Pulmonary artery endothelial cell (primary cell): ENCODE measurements around the gene STOM. TPM values are rescaled to one million over a fixed set of nuclear protein-coding genes. Genes with fewer than 3 reads are reported as not detected.

ENCODE experiments used
- DNase-seq: peaks from one replicate; pipeline ENCODE4 v3.0.0-alpha.2; 2011; ENCODE audit warnings: low read depth, low spot score
- total RNA-seq: library from RNA; depleted of rRNA; stranded (reverse); fragments of >200 nt; gene quantifications from 2 replicates; pipeline ENCODE4 v1.2.3, GENCODE V29; 2014

The STOM gene
- total RNA-seq, 1 donor from 2014 or later, result 196 TPM

DNA sequence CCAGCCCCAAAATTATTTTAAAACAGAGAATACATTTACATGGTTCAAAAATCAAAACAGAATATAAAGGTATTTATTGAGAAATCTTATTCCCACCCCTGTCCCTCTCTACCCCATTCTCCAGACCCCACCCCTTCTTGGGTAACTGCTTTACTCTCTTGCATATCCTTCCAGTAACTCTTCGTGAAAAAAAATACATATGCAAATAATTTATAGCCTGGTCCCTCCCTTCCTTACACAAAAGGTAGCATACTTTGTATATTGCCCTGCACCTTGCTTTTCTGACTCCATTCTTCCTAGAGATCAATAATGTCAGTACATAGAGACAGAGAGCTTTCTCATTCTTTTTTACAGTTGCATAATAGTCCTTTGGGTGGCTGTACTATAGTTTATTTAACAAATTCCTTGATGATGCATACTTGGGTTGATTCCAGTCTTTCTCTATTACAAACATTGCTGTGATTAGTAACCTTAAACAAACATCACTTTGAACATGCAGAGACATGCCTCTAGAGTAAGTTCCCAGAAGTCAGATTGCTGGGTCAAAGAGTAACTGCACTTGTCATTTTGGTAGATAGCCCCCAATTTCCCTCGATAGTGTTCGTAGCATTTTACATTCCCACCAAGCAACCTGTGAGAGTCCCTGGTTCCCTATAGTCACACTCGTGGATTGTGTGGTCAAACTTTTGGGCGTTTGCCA is 47.9 kb downstream of the STOM start:
- peak; percentile 77 for DNase-seq

DNA sequence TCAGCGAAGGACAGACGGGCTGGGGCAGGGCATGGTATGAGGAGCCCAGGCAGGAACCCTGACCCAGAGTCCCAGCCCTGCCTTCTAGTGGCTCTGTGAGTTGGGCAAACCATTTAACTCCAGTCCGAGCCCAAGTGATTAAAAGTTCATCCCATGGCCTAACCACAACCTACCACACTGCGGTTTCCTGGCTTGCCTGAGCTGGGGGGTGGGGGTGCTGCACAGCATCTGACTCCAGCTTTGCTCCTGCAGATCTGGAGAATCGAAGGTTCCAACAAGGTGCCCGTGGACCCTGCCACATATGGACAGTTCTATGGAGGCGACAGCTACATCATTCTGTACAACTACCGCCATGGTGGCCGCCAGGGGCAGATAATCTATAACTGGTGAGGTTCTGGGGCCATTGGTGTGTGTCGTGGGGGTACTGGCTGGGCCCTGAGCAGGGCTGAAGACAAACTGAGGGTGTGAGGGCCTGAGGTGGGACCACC is 49.0 kb downstream of the STOM start:
- no peak for DNase-seq

DNA sequence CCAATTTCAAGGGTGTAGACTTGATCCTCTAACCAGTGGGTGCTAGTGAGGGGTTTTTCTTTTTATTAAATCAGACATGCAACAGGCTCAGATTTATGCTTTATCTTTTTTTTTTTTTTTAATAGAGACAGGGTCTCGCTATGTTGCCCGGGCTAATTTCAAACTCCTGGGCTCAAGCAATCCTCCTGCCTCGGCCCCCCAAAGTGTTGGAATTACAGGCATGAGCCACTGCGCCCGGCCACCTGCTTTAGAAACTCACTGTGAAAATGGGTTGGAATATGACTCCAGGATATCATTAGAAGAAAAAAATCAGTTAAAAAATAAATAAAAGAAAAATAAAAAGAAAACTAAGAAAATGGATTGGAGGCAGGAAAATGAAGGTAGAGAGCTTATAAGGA is 50.7 kb downstream of the STOM start:
- DNase-seq, result no peak

DNA sequence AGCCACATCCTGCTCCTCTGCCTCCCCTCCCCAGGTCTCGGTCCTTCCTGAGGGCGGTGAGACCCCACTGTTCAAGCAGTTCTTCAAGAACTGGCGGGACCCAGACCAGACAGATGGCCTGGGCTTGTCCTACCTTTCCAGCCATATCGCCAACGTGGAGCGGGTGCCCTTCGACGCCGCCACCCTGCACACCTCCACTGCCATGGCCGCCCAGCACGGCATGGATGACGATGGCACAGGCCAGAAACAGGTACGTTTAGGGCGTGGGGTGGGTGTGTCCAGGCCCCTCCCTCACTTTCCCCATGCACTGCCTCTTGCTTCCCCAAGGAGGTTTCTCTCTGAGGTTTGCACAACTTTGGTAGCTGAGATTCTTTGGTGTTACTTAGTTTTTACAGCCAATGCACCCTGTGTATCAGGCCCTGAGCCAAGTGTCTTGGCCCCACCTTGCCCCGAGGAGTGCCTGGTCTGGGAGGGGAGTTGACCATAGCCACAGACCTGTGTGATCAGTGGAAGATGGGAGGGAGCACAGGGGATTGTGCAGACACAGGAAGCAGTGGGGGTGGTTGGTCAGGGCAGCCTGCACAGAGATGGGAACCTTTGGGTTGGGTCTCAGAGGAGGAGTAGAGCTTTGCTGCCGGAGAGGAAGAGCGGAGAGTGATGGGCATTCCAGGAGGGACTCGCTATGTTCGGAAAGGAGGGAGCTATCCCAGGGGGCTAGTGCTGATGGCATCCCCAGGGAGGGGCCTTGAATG is 51.2 kb downstream of the STOM start:
- no peak for DNase-seq

DNA sequence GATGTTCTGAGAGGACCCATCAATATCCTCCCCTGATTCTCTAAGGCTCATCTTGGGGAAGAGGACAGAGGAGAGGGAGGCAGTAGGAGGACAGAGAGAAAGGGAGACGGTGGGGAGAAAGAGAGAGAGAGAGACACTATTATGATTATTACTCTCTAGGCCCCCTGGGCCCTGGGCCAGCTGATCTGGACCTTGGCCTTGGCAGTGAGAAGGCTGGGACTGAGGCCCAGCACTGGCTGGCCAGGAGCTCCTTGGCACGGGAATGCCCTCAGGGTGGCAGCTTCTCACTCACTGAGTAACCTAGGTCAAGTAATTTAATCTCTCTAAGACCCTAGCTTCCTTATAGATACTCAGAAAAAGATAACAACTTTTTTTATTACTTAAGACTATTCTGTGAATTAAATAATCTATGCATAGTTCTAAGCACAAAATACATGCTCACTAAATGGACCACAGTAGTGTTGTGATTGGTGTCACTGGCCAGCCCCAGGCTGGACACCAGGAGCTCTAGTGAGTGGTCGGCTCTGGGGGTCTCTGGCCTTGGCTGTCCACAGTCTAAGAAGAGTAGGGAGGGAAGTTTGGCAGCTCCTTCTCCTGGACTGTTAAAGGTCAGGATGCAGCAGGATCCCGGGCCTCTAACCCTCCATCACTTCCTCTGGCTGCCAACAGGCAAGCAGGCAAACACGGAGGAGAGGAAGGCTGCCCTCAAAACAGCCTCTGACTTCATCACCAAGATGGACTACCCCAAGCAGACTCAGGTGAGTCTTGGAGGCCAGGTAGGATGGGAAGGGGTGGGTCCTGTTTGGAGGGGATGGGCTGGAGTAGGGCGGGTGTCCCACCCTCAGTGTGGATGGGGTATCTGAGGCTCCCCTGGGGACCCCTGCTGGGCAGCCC is 52.1 kb downstream of the STOM start:
- DNase-seq, result no peak

DNA sequence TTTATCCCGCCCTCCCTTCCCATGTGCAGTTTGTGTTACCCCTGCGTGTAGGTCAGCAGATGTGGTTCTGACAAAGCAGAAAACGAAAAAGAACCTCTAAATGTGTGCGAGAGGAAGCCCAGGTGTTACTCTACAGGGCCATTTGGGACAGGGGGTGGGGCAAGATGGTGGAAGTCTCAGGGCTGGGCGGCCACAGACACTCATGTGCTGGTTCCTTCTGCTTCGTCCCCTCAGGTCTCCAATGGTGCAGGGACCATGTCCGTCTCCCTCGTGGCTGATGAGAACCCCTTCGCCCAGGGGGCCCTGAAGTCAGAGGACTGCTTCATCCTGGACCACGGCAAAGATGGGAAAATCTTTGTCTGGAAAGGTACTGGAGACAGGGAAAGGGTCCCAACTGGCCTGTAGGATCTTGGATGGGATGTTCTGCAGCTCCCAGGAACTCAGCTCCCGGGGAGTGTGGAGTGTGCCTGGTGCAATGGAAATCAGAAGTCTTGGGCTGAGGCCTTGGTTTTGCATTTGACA is 53.1 kb downstream of the STOM start:
- no peak for DNase-seq

DNA sequence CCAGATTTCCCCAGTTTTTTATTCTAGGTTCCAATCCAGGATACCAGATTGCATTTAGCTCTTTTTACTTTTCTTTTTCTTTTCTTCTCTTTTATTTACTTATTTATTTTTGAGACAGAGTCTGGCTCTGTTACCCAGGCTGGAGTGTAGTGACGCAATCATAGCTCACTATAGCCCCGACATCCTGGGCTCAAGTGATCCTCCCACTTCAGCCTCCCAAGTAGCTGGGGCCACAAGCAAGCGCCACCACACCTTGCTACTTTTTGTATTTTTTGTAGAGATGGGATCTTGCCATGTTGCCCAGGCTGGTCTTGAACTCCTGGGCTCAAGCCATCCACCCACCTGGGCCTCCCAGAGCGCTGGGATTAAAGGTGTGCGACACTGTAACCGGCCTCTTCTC is 53.7 kb downstream of the STOM start:
- no peak for DNase-seq

DNA sequence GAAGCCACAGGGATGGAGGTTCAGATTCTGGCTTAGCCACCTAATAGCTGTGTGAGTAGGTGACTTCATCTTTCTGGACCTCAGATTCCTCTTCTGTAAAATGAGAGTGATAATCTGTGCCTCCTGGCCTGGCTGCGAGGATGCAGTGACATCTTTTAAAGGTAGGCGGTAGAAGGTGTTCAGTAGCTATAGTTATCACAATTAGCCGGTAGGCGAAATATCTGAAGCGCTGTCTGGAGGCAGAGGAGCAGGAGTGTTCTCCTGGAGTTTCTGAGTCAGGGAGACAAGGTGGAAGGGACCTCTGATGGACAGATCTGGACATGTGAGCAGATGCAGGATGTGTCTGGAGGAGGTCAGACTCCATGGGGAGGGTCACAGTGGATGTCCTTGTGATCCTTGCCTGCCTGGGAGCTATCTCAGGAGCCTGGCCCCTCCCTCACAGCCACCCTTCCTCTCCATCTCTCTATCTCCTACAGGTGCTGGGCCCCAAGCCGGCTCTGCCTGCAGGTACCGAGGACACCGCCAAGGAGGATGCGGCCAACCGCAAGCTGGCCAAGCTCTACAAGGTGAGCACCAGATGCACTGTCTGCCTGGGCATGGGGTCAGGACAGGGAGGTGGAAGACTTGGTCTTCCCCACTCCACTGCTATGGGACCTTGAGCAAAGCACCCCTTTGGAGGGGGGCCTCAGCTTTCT is 56.4 kb downstream of the STOM start:
- DNase-seq, result no peak

DNA sequence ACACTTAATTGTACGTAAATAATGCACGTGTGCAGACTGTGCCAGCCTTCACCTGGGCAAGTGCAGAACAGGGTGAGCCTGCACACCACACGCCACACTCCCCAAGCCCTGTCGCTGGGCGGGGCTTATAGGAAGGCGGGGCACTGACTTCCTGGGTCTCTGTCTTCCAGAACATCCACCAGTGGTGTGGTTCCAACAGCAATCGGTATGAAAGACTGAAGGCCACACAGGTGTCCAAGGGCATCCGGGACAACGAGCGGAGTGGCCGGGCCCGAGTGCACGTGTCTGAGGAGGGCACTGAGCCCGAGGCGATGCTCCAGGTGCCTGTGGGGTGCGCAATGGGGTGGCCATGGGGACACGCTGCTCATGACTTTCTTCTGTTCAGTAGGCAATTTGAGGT is 57.9 kb downstream of the STOM start:
- no peak for DNase-seq

DNA sequence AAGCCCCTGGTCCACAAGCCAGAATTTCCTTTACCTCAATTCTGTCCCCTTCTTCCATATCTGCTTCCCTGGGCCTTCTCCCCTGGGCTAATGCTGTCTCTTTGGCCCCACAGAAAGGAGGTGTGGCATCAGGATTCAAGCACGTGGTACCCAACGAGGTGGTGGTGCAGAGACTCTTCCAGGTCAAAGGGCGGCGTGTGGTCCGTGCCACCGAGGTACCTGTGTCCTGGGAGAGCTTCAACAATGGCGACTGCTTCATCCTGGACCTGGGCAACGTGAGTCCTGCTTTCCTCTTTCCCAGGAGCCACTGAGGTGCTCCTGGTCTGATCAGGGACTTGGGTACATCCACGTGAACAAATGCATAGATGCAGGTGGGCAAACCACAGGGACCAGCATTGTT is 59.5 kb downstream of the STOM start:
- DNase-seq, result no peak

DNA sequence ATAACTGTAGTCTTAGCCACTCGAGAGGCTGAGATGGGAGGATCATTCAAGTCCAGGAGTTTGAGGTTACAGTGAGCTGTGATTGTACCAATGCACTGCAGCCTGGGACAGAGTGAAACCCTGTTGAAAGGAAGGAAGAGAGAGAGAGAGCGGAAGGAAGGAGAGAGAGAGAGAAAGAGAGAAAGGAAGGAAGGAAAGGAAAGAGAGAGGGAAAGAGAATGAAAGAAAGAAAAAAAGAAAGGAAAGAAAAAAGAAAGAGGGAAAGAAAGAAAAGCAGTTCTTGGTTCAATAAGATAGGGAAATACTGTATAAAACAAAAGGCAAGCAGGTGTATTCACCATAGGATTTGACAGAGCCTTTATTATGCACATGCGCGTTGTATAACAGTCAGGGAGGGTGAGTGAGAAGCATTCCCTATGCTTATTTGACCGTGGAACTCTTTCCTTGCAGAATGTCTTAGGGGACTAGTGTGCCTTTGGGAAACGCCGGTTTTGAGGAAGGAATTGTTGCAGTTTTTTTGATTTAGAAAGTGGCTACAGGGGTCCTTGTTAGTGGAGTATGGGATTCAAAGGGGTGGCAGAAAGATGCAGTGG is 60.1 kb downstream of the STOM start:
- no peak for DNase-seq

DNA sequence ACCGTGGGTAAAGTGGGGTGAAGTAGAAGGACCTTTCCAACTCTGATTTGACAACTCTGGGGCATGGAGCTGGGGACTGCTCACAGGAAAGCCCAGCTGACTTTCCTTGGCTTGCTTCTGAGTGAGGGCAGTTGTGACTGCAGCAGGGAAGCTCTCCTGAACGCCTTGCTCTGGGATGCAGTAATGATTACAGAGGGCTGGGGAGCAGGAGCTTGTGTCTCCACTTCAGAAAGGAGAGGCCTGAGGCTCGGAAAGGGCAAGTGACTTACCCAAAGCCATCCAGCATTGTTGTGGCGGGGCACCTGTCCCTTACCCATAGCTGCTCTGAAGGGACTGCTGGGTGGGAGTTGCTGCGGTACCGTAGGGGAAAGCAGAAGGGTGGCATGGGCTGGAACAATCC is 60.9 kb downstream of the STOM start:
- no peak for DNase-seq

DNA sequence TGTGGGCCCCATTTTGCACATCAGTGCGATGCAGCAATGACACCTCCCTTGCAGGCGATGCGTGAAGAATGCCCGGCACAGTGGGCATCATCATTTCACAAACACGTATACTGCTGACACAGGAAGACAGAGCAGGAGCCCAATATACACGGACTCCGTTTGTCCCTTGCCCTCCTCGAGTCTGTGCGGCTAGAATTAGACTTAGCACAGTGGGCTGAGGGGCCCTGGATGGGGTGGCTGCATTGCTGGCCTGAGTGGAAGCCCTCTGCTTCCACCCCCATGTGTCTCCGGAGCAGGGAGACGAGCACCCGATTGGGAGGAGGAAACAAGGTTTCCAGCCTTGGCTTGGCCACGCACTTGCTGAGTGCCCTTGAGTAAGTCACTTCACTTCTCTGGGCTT is 61.3 kb downstream of the STOM start:
- DNase-seq, result no peak

DNA sequence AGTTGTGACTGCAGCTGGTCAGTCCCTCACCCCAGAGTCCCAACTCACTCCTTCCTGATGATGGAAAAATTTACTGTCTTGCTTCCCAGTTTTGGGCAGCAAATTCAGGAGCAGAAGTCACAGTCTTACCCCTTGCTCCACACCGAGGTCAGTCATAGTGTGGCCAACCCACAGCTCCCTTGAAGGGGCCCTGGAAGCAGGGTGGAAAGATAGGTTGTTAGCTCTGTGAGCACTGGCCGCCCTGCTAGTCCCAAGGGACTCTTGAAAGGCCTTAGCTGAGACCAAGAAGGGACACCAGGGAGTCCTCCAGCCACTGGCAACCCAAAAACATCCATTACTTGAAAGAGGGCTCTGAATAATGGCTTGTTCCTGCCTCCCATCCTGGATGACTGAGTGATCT is 62.1 kb downstream of the STOM start:
- no peak for DNase-seq

DNA sequence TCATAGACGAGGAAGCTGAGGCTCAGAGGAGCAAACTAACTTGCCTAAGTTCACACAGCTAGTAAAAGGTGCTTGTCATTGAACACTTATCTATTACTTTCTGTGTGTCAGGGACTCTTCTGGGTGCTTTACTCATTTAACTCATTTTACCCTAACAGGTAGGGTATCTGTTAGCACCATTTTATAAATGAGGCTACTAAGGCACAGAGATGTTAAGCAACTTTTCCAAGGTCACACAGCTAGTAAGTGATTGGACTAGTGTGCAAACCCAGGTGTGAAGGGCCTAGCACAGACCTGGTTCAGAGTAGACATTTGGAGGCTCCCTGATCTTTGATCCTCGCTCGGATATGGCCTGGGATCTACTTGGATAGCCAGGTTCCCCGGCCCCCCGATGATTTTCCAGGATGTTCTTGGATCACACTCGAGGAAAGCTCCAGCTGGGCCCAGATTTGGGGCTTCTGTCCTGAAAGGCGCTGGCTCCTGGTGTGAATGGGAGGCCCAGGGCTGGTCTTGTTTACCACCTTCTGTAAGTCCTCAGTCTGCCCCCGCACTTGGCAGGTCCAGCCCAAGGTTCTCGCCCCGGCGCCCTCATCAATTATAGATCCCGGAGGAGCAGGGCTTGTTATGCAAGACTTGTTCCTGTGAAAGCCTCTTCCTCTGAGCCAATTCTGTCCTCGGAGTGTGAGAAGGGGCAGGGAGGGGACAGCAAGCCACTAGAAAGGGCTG is 64.6 kb downstream of the STOM start:
- DNase-seq, result no peak

DNA sequence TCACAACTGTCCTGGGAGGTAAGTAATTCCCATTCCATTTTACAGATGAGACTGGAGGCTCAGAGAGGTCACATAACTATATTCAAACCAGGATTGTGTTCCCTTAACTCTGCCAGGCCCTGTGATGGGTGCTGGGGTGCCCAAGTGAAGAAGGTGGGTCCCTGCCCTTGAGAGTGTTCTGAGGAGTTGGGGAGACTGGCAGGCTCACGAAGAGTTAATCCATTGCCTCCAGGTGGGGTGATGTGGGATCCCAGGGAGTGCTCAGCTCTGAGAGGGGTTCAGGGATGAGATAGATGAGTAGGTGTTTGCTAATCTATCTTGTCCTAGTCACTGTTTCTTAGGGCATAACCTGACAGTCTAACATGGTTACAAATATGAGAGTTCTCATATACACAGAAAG is 65.3 kb downstream of the STOM start:
- DNase-seq, result no peak

DNA sequence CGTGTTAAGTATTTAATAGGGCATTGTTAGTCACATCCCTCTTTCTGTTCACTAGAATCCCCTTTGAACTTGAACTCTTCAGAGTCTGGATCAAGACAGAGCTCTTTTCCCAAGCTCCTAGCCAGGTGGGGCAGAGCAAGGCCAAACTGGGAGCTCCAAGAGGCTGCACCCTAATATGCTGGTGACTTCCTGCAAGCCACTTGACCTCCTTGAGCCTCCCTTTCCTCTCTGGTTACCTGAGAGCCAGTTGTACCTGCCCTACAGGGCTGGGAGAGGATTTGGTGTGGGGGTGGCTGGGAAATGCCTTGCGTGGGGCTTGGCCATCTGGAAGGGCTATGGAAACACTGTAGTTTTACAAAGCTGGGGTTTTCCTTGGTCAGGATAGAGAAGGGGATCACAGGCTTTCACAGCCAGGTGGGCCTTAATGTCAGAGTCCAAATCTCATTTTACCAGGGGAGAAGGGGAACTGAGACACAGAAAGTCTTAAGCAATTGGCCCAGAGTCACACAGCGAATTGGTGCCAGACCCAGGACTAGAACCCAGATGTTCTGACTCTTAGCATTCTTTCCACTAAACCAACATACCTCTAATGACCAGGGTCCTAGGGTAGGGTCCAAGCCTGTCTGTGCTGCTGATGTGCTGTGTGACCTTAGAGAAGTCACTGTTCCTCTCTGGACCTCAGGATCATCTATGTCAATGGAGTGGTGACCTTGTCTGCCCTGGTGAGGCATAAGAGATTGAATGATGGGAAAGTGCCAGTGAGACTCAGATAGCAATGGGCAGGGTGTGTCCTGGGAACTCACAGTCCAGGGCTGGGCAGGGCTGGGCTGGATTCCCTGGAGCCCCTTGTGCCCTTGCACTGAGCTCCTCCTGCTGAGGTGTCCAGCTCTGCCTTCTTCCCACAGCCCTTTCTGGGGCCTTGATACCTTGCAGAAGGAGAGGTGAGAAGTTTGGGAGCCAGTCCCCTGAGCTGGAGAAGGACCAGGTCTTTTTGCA is 66.3 kb downstream of the STOM start:
- DNase-seq, result no peak

DNA sequence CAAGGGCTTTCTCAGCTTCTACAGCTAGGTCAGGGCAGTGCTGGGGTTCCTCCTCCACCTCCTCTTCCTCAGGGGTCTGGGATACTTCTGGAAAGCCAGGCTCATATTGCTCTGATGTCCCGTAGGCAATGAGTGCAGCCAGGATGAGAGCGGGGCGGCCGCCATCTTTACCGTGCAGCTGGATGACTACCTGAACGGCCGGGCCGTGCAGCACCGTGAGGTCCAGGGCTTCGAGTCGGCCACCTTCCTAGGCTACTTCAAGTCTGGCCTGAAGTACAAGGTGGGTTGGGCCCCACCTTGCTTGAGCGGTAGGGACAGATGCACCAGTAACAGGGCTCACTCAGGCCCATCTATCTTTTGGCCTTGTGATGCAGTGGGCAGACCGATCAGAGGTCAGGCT is 67.3 kb downstream of the STOM start:
- no peak for DNase-seq

DNA sequence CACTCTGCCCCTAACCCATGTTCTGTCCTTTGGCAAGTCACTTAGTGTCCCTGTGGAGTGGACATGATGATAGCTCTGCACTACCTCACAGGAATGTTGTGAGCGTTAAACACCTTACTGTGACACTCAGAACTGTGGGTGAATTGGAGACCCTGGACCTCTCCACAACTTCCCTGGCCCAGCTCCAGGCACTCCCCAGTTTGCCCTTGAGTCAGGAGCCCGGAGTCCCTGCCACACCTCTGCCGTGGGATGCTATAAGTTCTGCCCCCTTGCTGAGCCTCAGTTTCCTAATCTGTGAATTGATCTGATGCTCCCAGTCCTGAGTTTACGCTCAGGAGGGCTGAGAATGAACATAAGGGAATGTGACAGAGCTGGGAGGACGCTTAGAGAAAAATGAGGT is 67.7 kb downstream of the STOM start:
- DNase-seq, result no peak
